Measurements from ENCODE around the gene FGF1.
A peak's percentile ranks its signal among the peaks of the same experiment; 100 is the strongest.
"Not testable (repeated sequence)": the region's sequence is repeated elsewhere in the genome, so short reads cannot be mapped to it uniquely, and the experiment has no call there.

The FGF1 gene

DNA sequence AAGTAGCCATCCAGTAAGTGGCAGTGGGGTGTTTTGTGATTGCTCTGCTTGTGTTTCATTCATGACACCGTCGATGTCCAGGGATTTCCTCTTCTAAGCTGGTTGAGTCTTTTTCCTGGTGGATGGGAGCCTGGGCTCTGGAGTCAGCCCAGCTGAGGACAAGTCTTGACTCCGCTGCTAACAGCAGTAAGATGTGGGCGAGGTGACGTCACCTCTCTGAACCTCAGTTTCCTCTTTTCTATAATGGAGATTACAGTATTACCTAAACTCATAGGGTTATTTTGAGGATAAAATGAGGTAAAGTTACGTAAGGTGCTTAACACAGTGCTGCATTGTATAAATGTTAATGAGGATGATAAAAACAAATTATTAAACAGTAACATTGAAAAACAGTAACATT lies 21.3 kb downstream of the FGF1 start:
- no peak for DNase-seq

DNA sequence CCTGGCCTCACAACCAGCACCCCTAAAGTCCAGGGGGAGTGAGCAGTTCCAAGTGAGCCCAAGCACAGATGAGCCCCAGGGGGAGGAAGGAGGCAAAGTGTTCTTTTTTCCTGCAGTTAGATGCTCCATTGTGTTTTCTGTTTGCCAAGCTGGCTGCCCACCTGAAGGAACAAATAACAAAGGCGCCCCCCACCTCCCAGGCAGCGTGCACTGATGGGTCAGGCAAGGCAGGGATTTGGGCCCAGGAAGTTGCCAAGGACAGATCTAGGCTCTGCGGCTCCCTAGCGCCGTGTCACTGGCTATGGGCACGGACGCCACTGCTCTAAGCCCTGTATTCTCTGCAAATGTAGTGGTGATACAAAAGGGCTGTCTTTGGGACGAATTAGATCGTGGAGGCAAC lies 21.8 kb downstream of the FGF1 start:
- no peak for DNase-seq

DNA sequence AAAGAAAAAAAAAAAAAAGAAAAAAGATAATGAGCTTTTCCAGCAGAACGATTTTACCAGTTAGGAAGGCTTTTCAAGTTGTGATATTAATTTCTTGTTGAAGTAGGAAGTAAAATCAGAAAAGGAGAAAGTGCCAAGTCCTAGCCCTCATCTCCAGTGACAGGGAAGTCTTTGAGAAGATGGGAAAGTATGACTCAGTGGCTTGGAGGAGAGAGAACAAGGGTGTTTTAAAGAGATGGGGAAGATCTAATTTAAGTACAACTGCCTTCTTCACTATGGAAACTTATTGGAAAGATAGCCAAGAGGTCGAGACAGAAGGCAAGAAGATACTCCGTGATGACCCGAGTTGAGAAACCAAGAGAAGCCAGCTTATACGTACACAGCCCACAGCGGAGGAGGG lies 22.6 kb downstream of the FGF1 start:
- no peak for DNase-seq

DNA sequence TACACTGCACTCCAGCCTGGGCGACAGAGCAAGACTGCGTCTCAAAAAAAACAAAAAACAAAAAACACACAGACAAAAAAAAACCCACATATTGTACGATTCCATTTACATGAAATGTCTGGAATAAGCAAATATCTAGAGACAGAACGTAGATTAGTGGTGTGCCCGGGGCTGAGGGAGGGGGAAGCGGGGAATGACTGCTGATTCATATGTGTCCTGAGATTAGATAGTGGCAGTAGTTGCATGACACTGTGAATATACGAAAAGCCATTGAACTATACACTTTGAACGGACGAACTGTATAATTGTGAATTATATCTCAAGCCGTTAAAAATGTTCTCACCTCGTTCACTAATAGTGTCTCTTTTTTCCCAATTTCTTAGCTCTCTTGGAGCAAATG lies 23.9 kb downstream of the FGF1 start:
- no peak for DNase-seq

DNA sequence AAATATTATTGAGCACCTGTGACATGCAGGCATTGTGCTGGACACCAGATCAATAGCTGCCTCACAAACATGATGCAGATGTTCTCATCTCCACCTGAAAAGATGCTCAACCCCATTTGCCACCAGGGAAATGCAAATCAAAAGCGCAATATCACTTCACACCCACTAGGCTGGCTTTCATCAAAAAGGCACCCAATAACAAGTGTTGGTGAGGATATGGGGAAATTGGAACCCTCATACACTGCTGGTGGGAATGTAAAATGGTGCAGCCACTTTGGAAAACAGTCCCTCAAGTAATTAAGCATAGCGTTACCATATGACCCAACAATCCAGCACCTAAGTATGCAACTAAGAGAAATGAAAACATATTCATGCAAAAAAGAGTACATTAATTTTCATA lies 24.7 kb downstream of the FGF1 start:
- no peak for DNase-seq

DNA sequence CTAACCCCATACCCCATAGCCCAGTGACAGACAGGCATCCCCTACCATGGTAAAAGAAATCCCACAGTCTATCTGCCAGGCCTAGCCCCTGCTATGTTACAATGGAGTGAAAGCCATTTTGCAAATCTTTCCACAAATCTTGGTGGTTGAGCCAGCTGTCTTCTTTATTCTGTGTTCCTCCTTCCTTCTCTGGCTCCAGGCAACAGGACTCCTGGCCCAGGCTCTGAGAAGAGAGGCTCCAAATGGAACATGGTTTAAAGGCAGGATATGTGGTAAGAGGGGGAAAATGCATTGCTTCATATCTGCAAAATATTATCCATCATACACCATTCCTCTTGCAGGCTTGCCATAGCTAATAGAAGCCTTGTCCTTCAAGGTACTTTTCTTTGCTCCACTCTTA lies 25.2 kb downstream of the FGF1 start:
- no peak for DNase-seq

DNA sequence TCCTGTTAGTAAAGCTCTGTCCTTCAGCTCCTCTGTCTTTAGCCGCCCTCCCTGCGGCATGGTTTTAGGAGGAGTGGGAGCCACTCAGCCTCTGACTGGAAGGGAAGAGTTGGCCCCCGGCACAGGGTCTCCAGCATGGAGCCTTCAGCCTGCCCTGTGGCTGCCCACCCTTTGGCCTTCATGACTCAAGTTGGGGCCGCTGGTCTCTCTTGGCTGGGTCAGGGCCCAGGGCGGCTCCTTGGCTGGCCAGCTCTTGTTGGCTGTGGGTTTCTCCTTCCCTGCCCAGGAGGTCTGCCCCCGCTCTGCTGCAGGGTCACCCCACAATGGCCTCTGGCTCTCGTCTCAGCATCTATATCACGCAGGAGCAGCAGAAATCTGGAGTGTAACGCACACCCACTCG lies 25.7 kb downstream of the FGF1 start:
- no peak for DNase-seq

DNA sequence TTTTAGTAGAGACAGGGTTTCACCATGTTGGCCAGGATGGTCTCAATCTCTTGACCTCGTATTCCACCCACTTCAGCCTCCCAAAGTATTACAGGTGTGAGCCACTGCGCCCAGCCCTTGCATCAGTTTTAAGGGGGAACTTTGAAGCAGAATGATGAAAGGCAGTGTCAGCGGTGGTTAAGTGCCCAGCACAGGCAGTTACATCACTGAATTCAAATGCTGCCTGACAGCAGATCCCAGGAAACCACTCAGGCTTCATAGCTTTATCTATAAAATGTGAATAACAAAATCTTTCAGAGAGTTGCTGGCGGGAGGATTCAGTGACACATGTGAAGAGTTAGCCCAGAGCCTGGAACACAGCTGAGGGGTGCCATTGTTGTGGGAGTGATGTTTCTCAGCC lies 26.5 kb downstream of the FGF1 start:
- no peak for DNase-seq

DNA sequence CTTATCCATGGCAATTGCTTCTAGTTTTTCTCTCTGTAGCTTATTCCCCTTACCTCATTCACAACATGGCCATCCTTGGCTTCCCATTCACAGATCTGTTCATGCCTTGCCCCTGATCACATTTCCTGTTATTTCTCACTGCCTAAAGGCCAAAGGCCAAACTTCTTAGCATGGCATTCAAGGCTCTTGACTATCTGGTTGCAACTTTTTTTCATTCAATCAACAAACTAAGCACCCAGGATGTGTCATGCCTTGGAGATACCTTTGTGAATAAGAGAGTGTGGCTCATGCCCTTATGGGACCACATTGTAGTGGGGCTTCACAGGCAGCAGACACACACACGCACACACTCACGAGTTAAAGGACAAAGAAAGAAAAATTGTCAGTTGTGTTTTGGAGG lies 27.6 kb downstream of the FGF1 start:
- DNase-seq: no peak

DNA sequence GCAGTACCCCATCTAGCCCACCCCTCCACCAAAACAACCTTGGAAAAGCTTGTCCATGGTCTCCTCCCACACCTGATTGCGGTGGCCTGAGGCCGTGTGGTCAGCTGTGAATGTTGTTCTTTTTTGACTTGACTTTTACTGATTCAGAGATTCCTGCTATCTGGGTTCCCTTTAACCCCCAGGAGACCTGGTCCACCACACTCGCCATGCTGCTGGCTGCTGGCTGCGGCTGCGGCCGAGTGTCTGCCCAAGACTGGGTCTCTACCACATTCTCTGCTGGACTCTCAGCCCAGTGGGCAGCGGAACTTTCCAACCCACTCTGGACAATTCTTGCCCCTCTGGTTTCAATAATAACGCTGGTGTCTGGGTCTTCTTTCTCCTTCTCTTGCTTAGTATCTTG lies 28.4 kb downstream of the FGF1 start:
- no peak for DNase-seq

DNA sequence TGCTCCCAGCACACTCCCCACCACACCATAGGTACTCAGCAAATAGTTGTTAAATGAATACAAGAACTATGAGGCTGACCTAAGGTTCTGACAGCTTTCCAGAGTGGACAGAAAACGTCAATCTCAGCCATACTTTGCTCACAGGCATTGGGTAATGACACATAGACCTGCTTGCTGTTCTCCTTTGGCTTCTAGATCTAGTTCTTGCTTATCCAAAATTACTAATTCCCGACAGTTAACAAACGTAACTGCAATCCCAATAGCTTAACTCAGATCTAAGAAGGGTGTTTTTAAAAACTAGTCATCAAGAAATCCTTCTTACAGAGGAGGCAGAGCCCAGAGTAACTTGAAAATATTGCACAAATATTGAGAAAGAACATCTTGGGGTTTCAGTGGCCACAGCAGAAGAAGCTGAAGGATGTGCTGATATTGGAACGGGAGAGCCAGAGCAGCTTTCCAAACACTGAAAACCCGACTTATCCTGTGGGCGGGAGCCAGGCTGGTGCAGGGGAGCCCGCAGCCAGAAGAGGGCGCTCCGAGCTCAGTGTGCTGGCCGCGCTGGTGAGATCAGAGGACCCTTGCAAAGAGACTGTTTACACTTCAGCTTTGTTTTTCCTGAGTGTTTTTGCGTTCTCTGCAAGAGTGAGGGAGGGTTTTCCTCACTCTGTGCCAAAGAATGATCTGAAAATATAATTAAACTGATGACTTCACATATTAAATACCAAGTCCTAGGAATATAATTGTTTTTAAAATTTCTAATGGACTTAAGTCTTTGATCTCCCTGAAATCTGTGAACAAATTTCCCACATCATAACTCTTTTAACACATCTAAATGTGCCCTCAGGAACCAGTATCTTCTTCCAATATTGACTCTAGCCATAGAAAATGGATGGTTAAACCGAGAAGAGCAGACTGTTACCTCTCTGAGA lies 30.3 kb downstream of the FGF1 start:
- peak; percentile 87 for DNase-seq

DNA sequence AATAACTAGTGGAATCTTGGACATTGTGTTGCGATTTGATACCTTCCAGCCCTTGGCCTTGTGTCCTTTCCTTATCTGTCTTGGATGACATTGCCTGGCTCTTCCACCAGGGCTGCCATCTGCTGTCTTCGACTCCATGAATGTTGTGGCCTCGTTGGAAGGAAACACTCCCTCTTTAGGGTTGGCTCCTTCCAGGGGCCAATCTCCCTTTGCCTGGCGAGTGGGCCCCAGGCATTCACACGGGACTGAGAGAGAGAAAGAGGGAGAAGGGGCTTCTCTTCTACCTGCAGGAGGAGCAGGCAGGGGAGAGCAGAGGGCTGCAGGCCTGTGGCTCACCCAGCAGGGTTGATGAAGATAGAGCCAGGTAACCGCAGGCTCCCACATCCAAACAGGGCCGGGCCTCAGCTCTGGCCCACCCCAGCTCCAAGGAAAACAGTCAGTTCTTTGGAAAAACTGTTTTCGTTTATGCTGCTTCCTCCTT lies 31.3 kb downstream of the FGF1 start:
- no peak for DNase-seq

DNA sequence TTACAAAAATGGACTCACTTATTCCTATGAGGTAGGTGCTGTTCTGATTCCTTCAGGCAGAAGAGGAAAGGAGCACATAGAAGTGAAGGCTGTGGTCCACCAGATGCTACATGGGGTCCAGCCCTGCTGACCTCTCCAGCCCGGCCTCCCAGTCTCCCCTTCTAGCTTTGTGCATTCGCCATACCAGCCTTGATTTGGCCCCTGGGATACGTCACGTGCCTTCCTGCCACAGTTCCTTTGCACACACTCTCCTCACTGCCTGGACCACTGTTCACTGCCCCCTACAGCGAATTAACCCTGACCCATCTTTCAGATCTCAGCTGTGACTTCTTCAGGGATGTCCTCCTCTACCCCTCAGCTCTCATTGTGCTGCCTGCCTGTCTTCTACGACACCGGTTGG lies 32.6 kb downstream of the FGF1 start:
- DNase-seq: no peak

DNA sequence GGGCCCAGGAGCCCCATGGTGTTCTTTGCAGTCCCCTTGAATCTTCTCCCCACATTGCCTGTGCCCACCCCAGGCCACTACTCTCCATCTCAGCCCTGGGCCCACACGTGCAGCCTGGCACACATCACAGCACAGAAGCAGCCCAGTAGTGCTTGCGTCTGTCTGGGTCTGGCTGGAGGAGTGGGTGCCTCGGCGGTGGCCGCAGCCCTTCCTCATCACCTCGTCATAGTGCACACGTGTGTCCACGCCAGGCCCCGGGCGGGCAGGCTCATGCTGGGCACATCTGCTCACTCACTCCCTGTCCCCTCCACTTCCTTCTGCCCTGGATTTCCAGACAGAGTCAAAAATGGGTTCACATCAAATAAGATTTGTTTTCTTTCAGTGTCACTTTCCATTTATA lies 33.3 kb downstream of the FGF1 start:
- no peak for DNase-seq

DNA sequence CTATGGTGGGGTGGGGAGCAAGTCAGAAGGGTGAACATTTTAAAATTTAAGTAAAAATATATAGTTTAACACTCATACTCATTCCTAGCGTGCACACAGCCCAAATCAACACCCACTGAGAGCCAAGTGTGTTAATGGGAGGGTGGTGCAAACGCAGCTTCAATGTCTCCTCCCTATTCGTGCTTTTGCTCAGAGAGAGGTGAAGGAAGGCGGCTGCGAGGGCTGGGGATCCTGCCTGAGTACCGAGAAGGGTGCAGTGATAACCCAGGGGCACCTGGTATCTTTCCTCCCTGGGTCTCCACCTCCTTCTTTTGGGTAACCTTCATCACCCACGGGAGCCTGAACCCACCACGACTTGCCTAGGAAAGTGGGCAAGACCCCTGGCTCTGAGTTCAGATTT lies 35.0 kb downstream of the FGF1 start:
- no peak for DNase-seq

DNA sequence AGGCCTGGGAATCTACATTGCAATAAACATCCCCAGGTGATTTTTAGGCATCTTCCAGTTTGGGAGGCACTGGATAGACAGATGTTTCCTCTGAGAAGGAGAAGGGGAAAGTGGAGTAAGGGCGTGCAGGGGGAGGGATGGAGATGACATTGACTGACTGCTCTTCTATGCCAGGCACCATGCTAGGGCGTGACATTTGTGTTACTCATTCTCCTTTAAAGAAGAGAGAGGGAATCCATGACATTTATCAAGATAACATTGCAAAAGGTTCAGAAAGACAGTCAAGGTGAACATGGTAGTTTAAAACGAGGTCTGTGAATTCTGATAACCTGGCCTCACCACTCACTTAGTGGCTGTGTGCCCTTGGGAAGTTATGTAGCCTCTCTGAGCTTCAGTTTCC lies 35.8 kb downstream of the FGF1 start:
- no peak for DNase-seq

DNA sequence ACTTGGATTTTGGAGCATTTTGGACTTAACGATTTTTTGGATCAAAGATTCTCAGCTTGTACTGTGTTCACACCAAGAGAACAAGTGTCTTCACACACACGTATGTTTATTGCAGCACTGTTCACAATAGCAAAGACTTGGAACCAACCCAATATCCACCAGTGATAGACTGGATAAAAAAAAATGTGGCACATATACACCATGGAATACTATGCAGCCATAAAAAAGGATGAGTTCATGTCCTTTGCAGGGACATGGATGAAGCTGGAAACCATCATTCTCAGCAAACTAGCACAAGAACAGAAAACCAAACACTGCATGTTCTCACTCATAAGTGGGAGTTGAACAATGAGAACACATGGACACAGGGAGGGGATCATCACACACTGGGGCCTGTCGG lies 37.8 kb downstream of the FGF1 start:
- DNase-seq: not testable (repeated sequence)

DNA sequence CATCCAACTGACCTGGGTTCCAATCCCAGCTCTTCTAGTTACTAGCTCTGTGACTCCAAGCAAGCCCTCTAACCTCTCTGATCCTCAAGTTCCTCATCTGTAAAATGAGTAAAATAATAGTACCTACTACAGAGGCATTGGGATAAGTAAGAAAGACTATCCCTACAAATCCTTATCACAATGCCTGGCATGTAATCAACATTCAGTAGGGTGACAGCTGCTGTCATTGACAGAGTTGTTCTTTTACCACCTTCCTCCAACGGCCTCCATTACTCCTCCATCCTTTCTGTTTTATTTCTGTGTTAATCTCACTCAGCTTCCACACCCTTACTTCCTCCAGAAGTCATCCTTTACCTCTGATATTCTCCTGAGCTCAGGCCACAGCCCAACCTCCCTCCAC lies 40.4 kb downstream of the FGF1 start:
- no peak for DNase-seq

DNA sequence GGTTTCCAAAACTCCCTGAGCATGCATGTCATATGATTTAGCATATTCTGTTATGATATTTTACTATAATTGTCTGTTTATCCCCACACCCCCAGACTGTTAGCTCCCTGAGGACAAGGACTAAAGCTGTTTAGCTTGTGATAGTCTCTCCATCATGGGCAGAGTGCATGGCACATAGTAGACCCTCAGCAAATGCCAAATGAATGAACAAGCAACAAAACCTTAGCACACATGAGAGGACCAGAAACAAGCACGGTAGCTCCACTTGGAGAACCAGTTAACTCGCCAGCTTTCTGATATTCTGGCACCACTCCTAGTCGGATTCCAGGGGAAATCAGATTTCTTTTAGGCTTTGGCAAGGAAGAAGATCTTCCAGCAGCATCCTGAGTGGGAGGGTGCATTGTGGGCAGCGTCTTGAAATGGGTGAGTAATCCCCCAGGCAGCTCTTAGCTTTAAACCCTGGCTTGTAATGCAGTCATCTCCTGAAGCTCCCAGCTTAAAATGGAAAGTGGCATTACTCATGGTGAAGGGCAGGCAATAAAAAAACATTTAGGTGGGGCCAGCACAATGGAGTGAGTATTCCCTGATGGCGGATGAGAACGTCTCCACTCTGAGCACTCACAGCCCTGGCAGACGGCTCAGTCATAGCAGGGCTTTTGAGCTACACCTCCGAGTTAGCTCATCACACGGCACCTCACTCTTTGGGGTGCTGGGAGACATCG lies 41.1 kb downstream of the FGF1 start:
- no peak for DNase-seq

DNA sequence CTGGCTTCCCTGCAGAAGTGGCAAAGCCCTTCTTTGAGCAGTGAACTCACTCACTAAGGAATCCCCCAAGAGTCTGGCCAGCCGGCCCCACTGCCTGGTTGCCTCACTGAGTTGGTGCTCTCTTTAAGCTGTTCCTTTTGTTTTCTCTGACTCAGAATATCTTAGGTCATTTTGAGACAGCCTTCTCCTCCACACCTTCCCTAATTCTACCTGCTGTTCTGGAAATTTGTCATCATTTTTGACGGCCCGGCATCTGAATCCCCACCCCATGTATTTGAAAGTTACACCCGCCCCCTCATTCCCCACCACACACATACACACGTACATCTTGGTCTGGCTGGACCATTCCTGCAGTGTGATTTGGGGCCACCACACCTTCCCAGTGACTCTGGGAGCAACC lies 41.8 kb downstream of the FGF1 start:
- DNase-seq: no peak

DNA sequence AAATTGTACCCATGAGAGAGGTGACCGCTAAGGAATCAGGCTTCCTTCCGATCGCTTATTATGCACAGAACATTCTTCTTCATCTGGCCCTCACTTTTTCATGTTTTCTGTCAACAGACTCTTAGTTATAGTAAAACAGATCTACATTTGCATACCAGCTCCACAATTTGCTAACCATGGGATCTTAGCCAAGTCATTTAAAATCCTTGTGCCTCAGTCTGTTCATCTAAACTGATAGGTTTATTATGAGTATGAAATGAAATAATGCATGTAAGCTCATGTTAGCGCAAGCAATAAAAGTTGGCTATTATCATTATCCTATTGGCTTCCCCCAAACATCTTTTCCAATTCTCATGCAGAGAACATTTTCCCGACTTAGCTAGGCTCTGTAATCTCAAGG lies 42.3 kb downstream of the FGF1 start:
- no peak for DNase-seq

DNA sequence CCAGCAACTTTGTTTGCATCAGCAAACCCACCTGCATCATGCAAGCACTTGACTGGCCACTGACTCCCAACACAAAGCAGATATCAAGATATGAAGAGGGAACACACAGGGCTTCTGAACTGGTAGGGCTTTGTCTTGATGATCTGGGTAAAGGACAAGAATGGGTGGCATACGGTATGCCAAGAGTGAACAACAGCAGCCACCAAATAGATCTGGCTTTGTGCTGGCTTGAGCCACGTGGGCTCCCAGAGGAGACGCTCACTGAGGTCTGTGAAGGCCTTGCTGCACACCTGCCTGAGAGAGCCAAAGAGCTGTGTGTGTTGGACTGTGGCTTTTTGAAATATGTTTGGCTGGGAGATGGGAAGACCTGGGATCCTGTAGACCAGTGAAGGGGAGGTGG lies 43.5 kb downstream of the FGF1 start:
- no peak for DNase-seq

DNA sequence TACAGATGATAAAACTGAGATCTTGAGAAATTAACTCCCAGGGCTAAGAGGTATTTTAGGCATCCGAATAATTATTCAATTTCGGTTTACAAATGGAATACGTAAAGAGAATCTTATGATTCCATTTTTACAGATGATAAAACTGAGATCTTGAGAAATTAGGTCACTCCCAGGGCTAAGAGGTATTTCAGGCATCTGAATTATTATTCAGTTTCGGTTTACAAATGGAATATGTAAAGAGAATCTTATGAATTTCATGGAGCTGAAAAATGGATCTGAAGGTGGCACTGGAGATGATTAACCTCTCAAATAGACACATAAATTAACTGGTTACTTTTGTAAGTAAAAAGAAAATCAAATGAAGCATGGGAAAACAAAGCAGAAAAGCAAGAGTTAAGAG lies 44.2 kb downstream of the FGF1 start:
- DNase-seq: no peak

DNA sequence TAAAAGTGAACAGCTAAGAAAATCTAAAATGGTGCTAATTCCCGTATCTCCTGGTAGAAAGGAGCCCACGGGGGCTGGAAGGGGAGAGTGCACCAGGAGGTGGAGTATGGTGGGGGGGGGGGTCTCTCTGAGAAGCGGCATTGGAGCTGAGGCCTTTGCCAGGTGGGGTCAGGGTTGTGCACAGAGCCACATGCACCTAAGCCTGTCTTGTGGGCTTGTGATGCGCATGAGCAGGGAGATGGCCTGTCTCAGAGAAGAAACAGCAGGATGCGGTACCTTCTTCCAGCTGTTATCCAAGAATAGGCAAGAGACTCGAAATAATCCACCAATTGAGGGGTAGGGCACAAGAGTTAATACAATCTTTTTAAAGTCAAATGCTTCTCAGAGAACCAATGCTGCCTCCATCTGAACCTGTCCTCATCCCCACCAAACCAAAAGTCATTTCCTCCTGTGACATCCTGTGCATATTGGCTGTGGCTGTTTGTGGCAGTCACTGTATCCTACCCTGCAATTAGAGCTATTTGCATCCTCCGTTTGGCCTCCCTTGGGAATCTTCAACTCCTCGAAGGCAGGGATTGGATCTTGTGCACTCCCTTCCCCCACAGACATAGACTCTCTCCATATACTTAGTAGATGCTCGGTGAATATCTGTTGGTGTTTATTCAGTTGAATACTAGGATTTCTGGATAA lies 45.4 kb downstream of the FGF1 start:
- DNase-seq: no peak
